ENCODE results near the gene PIP4K2A. TPM values are rescaled to one million over a fixed set of nuclear protein-coding genes. Genes with fewer than 3 reads are reported as not detected.

The PIP4K2A gene
- total RNA-seq, 1 donor from 2014 or later: 67.6 TPM

- no peaks in the 10 kb centered on the region for H3K9me3 ChIP-seq
- H3K4me1 ChIP-seq: peaks cover 67% of the 10 kb centered on the region
- H3K36me3 ChIP-seq: no peaks in the 10 kb centered on the region
- ATAC-seq: no peak
- intact Hi-C loops (cut with DNase I): no loop called here
- H3K4me3 ChIP-seq: no peak overlapping the region
- no peaks in the 10 kb centered on the region for H3K27me3 ChIP-seq (ENCODE audit: low read depth)
- no peak for DNase-seq
- H3K27ac ChIP-seq: no peak overlapping the region
- TF ChIP-seq CTCF (IDR thresholded peaks at IDR 0.05): no peak
Measured at GRCh38 chr10:22649994-22650393, 64.4 kb downstream of the PIP4K2A start.

- DNase-seq: no peak
- H3K36me3 ChIP-seq: no peaks in the 10 kb centered on the region
- ATAC-seq: peak in 1 of 2 donors; percentile 21
- no peak overlapping the region for H3K4me3 ChIP-seq
- no peaks in the 10 kb centered on the region for H3K27me3 ChIP-seq (ENCODE audit: low read depth)
- H3K4me1 ChIP-seq: peaks cover 63% of the 10 kb centered on the region
- intact Hi-C loops (cut with DNase I): no loop called here
- H3K27ac ChIP-seq: no peak overlapping the region
- no peaks in the 10 kb centered on the region for H3K9me3 ChIP-seq
- TF ChIP-seq CTCF (IDR thresholded peaks at IDR 0.05): no peak
Measured at GRCh38 chr10:22649390-22649841, 65.0 kb downstream of the PIP4K2A start.

GRCh38 chr10:22648547-22648961 lies 65.8 kb downstream of the PIP4K2A start:
- no peak overlapping the region for H3K4me3 ChIP-seq
- no peaks in the 10 kb centered on the region for H3K36me3 ChIP-seq
- no peak for TF ChIP-seq CTCF (IDR thresholded peaks at IDR 0.05)
- no peaks in the 10 kb centered on the region for H3K27me3 ChIP-seq (ENCODE audit: low read depth)
- H3K9me3 ChIP-seq: no peaks in the 10 kb centered on the region
- peaks cover 65% of the 10 kb centered on the region for H3K4me1 ChIP-seq
- DNase-seq (no peak), ATAC-seq (no peak)
- intact Hi-C loops (cut with DNase I): no loop called here
- no peak overlapping the region for H3K27ac ChIP-seq

GRCh38 chr10:22647244-22647643 lies 67.1 kb downstream of the PIP4K2A start:
- no peak overlapping the region for H3K4me3 ChIP-seq
- H3K4me1 ChIP-seq: peaks cover 62% of the 10 kb centered on the region
- peak overlapping the region; percentile 26 for H3K27ac ChIP-seq
- ATAC-seq (no peak), DNase-seq (no peak)
- H3K27me3 ChIP-seq (ENCODE audit: low read depth): no peaks in the 10 kb centered on the region
- TF ChIP-seq CTCF (IDR thresholded peaks at IDR 0.05): no peak
- H3K36me3 ChIP-seq: no peaks in the 10 kb centered on the region
- no peaks in the 10 kb centered on the region for H3K9me3 ChIP-seq
- intact Hi-C loops (cut with DNase I): no loop called here

GRCh38 chr10:22646388-22646853 lies 68.0 kb downstream of the PIP4K2A start:
- Histone ChIP-seq H3K9me3 (no peaks in the 10 kb centered on the region), H3K27me3 (ENCODE audit: low read depth) (no peaks in the 10 kb centered on the region), H3K4me3 (no peak overlapping the region), H3K36me3 (no peaks in the 10 kb centered on the region), H3K27ac (no peak overlapping the region), H3K4me1 (peaks cover 54% of the 10 kb centered on the region)
- TF ChIP-seq CTCF (IDR thresholded peaks at IDR 0.05): no peak
- intact Hi-C loops (cut with DNase I): no loop called here
- ATAC-seq (peak; percentile 11 to 50), DNase-seq (no peak)

All from lower lobe of right lung (tissue), 2 donors.